Ishikawa (cell line): Measurements from ENCODE around the gene ZFYVE1.

ENCODE experiments used
- CEBPB ChIP-seq: IDR thresholded peaks from 2 replicates; pipeline ENCODE4 v1.6.1; 2012
- EGR1 ChIP-seq: IDR thresholded peaks from 2 replicates; pipeline ENCODE4 v1.6.1; 2012
- NFIC ChIP-seq: IDR thresholded peaks from 2 replicates; pipeline ENCODE4 v1.6.1; 2012
- TCF12 ChIP-seq: IDR thresholded peaks from 2 replicates; pipeline ENCODE4 v1.6.1; 2012; ENCODE audit warnings: low read depth
- TEAD4 ChIP-seq: IDR thresholded peaks from 2 replicates; pipeline ENCODE4 v1.6.1; 2012
- TF ChIP-seq, protein P1 (sequence below): IDR thresholded peaks from 2 replicates; pipeline ENCODE4 v1.6.1; 2012; ENCODE audit warnings: low read depth, mild to moderate bottlenecking
- TF ChIP-seq, protein P2 (sequence below): IDR thresholded peaks from 2 replicates; pipeline ENCODE4 v1.6.1; 2012

DNA sequence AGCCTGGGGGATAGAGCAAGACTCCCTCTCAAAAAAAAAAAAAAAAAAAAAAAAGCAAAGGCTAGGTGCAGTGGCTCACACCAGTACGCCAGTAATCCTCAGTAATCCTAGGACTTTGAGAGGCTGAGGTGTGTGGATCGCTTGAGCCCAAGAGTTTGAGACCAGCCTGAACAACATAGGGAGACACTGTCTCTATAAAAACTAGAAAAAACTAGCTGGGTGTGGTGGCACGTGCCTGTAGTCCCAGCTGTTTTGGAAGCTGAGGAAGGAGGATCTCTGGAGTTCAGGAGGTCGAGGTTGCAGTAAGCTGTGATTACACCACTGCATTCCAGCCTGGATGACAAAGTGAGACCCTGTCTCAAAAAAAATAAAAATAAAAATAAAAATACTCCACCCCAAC lies 22.5 kb upstream of the ZFYVE1 start:
- TF ChIP-seq, protein P1, sequence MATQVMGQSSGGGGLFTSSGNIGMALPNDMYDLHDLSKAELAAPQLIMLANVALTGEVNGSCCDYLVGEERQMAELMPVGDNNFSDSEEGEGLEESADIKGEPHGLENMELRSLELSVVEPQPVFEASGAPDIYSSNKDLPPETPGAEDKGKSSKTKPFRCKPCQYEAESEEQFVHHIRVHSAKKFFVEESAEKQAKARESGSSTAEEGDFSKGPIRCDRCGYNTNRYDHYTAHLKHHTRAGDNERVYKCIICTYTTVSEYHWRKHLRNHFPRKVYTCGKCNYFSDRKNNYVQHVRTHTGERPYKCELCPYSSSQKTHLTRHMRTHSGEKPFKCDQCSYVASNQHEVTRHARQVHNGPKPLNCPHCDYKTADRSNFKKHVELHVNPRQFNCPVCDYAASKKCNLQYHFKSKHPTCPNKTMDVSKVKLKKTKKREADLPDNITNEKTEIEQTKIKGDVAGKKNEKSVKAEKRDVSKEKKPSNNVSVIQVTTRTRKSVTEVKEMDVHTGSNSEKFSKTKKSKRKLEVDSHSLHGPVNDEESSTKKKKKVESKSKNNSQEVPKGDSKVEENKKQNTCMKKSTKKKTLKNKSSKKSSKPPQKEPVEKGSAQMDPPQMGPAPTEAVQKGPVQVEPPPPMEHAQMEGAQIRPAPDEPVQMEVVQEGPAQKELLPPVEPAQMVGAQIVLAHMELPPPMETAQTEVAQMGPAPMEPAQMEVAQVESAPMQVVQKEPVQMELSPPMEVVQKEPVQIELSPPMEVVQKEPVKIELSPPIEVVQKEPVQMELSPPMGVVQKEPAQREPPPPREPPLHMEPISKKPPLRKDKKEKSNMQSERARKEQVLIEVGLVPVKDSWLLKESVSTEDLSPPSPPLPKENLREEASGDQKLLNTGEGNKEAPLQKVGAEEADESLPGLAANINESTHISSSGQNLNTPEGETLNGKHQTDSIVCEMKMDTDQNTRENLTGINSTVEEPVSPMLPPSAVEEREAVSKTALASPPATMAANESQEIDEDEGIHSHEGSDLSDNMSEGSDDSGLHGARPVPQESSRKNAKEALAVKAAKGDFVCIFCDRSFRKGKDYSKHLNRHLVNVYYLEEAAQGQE: no peak
- TF ChIP-seq EGR1: no peak
- TF ChIP-seq, protein P2, sequence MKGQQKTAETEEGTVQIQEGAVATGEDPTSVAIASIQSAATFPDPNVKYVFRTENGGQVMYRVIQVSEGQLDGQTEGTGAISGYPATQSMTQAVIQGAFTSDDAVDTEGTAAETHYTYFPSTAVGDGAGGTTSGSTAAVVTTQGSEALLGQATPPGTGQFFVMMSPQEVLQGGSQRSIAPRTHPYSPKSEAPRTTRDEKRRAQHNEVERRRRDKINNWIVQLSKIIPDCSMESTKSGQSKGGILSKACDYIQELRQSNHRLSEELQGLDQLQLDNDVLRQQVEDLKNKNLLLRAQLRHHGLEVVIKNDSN: no peak
- TF ChIP-seq NFIC: no peak
- no peak for TF ChIP-seq CEBPB
- no peak for TF ChIP-seq TEAD4
- TF ChIP-seq TCF12: no peak
